C1 segment of cervical spinal cord (tissue), 14 donors: ENCODE results near the gene XRCC3.

Source experiments
- DNase-seq, 14 donors: peaks; one replicate each; lab custom pipeline; 2025; lab: John Stamatoyannopoulos, UW

XRCC3 gene

GRCh38 chr14:103715052-103716000 is at the start of gene XRCC3, which contains the start of gene ZFYVE21:
Gene XRCC3, minus strand, starts transcription at chr14:103715451. Its CDS starts 4,364 bp downstream, at chr14:103711087.
Gene ZFYVE21, plus strand, starts transcription at chr14:103715810. Its CDS starts 32 bp downstream, at chr14:103715842.
- DNase-seq, result peak; percentile 91 to 99 (median 99)

GRCh38 chr14:103763730-103764488 is 48.7 kb upstream of the XRCC3 start:
- DNase-seq, result no peak

GRCh38 chr14:103762541-103762940 is 47.3 kb upstream of the XRCC3 start:
- DNase-seq, result no peak

DNA sequence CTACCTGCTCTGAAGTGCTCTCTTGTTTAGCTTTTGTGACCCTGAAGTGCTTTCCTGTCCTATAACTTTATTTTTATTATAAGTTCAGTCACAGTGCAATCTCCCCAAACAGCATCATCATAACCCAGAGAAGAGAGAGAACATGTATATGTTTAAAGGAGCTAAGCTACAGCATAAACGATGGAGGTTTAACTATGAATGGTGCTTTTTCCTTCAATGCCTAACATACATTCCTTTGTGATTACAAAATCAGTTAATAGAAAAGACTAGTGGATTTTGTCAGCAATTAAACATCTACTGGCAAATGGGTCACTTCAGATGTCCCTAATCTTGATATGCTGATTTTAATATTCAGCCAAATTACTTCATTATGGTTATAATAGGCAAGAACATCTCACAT is 46.8 kb upstream of the XRCC3 start:
- no peak for DNase-seq

- DNase-seq, result no peak
Observed at GRCh38 chr14:103758059-103758776, 43.0 kb upstream of the XRCC3 start.

GRCh38 chr14:103755060-103755459 is 39.8 kb upstream of the XRCC3 start:
- DNase-seq, result no peak

- DNase-seq, result no peak
Observed at GRCh38 chr14:103753774-103754173, 38.5 kb upstream of the XRCC3 start.

- no peak for DNase-seq
Observed at GRCh38 chr14:103749860-103750259, 34.6 kb upstream of the XRCC3 start.

DNA sequence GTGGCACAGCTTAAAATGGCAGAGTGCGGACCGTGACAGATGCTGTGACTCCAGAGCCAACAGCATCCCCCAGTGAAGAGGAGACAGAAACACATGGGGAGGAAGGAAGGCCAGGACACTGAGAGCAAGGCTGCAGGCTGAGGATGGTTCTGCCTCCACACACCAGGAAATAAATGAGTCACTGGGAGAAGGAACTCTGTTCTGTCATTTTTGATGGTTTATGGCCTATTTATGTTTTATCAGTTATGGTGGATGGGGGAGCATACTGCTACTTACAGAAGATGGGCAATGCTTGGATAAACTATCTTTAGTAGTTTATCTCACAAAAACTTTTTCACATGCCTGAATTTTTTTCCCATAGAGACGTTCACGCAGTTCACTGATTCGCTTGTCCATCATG is 34.2 kb upstream of the XRCC3 start:
- DNase-seq, result peak in 1 of 14 donors; percentile 21

GRCh38 chr14:103748534-103748857 is 33.2 kb upstream of the XRCC3 start:
- DNase-seq, result no peak

- no peak for DNase-seq
Observed at GRCh38 chr14:103746701-103747100, 31.4 kb upstream of the XRCC3 start.

- no peak for DNase-seq
Observed at GRCh38 chr14:103745424-103745823, 30.2 kb upstream of the XRCC3 start.

DNA sequence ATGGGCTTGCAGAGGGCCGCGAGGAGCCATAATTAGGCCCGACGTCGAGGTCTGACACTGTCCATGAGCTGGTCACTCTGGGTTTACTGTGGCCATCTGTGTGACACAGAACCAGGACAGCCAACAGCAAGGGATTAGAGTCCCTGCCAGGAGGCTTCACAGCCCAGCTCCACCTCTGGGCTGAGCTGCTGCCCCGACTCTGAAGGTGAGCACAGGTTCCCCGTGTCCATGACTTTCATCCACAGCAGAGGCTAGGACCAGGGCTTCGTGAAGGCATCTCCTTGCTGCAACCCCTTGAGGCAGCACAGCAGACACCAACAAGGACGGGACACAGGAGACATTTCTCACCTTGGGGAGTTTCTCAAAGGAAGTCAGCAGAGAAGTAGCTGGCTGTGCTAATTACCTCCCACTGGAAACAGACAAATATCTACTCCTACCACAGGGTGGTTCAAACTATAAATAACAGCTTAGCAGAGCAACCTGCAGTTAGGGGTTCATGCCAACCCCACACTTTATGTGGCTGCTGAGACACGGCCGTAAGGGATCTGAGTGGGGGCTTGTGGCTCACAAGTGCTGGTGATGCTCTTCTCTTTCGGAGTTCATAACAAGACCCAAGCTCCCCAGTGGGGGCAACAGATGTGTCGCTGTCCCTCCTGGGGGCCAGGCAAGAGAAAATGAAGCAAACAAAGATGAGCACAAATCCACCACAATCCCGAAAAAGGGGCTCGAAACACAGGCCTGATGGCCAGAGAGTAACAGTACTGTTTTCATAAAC is 29.6 kb upstream of the XRCC3 start:
- DNase-seq, result peak in 1 of 14 donors; percentile 77

DNA sequence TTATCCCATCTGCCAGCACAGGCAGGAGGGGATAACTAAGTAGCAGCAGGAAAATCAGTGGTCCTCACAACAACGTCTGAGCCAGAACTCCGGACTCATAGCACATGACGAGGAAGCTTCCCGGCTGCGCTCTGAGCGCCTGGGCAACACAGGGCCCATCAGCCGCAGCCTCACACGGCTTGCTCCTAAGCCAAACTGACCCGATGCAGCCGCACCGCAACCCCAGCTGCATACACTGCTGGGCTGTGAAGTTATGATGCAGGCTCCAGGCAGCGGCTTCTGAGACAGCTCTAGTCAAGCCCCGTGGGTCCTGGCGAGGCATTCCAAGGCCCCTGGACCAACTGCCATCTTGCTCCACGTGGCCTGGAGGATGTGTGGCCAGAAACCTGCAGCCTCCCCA is 28.4 kb upstream of the XRCC3 start:
- DNase-seq, result no peak

DNA sequence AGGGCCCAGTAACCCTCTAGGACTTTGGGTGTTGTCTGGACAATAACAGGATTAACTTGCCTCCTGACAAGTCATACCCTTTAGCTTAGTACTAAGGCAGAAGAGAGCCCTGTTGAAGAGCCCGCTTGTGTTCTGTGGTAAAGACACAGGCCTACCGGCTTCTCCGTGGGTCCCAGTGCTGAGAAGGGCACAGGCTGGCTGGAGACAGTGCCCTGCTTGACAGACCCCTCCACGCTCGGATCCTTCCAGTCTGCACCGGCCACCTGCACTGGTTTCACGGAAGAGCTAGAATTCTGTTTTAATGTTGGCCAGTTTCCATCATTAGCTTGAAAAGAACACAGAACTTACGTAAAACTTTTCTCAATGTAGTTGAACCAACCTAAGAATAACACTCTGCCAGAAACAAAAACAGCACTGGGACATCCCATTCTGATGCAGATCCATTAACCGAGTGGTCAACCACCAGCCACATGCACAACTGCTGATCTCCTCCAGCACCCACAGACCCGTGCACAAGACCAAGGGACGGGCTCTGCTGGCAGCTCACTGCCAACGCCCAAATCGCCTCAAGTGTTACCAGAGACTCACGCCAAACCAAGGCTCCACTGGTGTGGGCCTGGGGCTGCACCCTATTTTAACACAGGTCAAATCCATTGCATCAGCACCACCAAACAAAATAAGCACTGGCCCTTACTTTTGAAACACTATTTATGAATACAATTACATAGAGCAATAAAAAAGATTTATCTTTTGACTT is 27.4 kb upstream of the XRCC3 start:
- DNase-seq, result no peak

DNA sequence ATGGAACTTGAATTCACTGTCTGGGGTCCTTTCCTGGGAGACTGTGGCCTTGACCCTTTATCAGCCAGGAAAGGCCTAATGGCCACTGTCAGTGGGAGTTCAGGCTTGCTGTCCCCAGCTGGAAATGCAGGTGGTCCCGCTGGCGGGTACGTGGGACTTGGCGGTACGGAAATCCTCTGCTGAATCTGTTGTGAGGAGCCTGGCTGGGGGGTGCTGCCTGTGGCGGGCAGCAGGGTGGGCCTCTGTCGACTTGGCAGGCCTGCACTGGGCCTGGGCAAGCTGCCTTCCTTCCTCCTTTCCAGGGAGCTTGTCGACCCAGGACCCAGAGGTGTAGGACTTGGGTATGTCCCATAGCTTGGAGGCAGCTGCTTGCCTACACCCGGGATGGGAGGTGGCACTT is 26.6 kb upstream of the XRCC3 start:
- no peak for DNase-seq

DNA sequence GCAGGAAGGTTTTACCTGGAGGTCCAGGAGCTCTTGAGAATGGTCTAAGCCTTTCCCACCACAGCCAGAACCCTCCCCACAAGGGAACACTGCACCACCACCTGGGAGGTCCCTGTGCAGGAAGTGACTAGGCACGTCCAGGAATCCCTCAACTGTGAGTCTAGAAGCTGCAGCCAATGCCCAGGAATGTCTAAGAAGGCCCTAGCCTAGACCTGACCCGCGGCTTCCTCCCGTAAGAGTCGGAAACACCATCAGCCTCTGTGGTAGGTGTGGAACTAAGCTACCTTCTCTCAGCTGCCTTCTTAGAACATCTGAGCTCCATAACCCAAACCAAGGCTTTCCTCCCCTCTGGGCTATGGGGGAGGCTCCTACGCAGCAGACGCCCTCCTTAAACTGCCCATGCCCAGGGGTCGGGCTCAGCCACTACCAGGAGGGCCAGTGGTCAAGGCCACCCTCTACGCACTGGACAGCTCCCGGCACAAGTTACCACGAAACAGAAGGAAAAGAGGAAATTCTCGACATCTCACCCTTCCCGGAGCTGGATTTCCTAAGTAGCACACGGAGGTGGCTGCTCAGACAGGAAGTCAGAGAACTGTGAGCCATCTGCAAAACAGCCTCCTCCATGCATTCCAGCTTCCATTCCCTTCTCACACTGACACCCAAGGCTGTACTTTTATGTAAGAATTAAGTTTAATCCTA is 25.9 kb upstream of the XRCC3 start:
- no peak for DNase-seq

GRCh38 chr14:103739793-103740501 is 24.7 kb upstream of the XRCC3 start:
- DNase-seq, result no peak

DNA sequence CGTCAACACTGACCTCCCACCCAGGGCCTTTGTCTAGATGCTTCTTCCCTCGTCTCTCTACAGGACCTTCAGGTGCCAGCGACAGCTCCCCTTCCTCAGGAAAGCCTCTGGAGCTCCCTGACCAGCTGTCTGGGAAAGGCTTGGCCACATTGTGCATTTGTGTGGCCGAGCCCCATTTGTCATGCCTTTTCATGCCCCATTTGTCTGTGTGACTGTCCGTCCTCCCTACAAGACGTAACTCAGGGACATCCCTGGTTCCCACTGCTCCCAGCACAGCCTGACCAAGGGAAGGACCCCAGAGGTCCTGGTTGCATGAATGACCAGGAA is 24.2 kb upstream of the XRCC3 start:
- no peak for DNase-seq
